GM10847 (cell line): ENCODE measurements around the gene MRO.

Source experiments
- POLR2A ChIP-seq: IDR thresholded peaks from 2 replicates; pipeline ENCODE4 v1.6.1; 2011; ENCODE audit not compliant: insufficient read length; ENCODE audit errors: extremely low read depth

The MRO gene

DNA sequence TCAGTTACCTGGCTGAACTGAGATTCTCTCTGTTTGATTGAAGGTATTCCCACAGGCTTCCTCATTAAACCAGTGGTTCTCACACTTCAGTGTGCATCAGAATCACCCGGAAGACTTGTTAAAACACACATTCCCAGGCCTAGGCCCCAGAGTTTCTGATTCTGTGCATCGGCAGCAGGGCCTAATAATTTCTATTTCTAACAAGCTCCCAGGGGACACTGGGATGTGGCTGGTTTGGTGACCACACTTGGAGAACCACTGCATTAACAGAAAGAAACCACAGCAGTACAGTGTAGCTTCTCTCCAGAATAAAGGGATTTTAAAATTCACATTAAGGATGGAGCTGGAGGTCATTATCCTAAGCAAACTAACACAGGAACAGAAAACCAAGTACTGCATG lies 6.5 kb downstream of the MRO start:
- no peak for TF ChIP-seq POLR2A

DNA sequence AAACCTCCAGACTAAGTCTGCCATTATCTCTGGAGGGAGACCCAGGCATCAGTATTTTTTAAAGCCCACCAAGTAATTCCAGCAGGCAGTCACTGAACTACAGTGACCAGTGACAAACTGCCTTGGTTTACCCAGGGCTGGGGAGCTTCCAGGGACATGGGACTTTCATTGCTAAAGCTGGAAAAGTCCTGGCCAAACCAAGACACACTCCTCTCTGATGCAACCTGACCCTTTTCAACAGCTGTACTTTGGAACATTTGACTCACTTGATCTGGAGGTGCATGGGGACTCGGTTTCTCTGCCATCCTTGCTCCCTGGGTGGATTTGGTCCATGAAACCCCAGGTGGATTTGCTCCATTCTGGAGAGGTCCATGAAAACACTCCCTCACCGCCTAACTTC lies 7.0 kb downstream of the MRO start:
- TF ChIP-seq POLR2A = no peak

DNA sequence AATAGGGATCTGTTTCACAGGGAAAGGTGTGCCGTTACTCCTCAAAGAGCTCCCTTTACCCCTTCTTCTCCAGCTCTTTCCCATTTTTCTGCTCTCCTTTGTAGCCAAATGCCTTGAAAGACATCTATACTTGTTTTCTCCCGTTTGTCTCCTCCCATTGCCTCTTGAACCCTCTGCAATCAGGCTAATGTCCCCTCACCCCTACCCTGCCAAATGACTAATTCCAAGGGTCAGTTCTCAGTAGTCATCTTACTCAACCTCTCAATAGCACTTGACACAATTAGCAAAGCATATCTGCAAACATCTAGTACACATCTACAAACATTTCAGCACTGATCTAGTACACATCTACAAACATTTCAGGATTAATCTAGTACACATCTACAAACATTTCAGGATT lies 12.6 kb downstream of the MRO start:
- TF ChIP-seq POLR2A = no peak

DNA sequence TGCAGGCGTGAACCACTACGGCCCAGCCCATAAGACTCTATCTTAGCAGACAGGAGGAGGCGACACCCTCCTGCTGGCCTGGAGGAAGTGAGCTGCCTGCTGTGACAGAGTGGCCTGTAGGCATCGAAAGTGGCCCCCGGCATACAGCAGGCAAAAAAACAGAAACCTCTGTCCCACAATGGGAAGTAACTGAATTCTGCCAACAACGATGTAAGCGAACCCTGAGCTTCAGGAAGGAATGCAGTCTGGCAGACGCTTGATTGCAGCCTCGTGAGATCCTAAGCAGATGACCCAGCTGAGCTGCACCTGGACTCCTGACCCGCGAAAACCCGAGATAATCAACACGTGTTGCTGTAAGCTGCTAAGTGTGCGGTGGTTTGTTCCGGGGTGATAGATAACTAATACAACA lies 13.6 kb downstream of the MRO start:
- no peak for TF ChIP-seq POLR2A

DNA sequence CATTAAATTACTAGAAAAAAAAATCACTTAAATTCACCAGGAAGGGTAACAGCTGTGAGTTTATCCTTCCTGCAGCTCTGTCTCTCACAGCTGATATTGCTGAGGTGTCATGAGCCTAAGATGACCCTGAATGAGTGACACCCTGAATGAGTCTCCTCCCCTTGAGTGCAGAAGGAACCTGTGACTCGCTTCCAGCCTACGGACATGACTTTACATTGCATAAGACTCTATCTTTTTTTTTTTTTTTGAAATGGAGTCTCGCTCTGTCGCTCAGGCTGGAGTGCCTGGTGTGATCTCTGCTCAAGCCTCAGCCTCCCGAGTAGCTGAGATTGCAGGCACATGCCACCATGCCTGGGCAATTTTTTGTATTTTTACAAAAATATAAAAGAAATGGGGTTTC lies 14.1 kb downstream of the MRO start:
- TF ChIP-seq POLR2A = no peak

DNA sequence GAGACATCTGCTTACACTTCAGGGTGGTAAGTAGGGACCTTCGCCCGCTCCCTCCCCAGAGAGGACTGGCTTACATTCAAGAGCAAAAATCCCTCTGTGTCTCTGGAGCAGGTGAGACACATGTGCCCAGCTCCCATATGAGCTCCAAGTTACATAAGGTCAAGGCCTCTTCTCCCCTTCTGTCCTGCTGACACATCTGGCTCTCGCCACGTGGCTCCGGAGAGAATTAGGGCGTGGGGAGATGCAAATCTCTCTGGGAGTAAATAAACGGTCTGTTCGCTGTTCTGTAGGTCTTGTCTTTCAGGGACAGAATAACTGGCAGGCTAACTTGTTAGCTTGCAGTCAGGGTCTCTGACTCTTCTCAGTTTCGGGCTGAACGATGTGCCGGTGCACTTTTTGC lies 16.2 kb downstream of the MRO start:
- no peak for TF ChIP-seq POLR2A

DNA sequence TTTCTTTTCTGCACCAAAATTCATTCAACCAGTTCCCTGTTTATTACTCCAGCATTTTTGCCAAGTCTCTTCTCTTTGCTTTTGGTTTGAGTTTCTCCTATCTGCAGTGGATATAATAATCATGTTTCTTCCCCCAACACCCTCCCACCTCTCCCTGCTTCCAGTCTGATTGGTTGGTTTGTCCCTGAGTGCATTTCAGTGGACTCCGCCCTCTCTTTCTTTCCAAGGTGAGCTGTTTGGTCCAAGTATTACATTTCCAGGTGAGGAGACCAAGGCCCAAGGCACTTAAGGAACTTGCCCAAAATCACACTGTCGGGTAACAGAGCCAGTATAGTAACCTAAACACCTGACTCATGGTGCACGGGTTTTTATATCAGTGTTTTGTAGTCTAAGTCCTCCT lies 17.7 kb downstream of the MRO start:
- no peak for TF ChIP-seq POLR2A

DNA sequence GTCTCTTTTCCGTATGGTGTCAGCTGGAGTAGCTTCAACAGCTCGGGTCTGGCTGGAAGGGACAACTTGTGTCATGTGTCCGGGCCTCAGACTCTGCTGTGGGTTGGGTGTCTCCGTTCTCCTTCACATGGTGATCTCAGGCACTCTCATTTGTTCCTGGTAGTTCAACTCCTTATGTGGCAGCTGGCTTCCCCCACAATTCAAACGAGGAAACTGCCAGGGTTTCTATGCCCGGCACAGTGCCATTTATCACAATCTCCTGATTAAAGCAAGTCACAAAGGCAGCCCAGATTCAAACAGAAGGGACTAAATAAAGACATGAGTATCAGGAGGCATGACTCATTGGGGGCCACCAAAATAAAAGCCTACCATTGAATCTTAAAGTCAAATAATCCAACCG lies 22.7 kb downstream of the MRO start:
- TF ChIP-seq POLR2A = no peak

DNA sequence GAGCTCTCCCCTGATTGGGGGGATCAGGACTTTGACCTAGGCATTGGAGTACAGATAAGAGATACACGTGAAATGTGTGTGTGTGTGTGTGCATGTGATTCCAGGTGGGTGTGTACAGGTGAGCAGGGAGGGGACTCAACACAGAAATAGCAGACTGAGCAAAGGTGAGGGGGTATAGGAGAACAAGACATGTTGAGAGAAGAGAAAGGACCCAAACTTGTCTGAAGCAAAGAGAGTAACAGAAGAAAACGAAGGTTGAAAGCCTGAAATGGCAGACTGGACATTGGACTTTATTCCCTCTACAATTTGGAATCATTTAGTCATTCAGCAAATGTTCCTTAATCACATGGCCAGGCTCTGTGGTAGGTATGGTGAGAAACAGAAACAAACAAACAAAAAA lies 23.3 kb downstream of the MRO start:
- TF ChIP-seq POLR2A = no peak

DNA sequence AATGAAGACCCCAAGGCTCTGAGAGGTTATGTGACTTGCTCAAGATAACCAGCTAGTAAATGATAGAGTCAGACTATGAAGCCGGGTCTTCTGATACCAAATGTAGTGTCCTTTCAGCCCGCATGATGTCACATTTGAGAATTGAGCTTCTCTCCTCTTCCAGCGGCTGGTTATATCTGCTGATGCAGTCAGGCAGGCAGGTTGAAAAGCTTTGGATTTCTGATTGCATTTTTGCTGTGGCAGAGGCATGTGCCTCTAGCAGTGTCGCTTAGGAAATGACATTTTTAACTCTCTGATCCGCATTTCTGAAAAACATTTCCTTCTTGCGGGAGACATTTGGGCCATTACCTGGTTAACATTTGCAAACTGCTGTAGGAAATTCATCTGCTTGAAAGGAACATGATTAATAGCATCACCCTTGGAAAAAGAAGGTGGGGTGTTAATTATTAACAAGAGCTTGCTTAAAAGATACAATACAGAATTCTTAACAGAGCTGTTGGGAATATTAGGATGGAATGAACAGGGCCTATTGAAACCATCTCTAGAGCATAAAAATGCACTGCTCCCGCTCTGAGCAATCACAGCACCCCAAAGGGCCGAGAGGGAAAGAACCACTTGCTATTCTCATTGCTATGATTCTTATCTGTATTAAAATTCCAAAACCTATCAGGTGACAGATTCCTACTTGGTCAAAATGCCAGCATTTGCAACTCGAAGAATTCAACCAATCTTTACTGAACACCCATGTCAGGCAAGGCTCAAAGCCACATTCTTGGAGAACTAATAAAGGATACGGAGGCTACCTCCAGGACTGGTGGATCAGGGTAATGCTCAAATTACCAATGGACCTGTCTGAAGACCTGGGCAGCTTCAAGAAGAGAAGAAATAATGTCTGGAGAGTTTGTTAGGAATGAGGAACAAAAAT lies 25.9 kb downstream of the MRO start:
- no peak for TF ChIP-seq POLR2A

DNA sequence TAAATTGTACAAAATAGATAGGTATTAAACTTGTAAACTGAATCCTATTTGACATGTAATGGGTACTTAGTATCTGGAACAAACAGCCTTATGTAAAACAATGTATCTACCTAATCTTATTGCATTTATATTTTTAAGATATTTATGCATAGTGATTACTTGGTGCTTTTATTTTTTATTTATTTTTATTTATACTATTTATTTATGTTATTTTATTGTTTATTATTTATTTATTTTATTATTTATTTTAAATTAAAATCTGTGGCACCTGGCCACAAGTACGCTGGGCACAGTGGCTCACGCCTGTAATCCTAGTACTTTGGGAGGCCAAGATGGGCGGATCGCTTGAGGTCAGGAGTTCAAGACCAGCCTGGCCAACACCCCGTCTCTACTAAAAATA lies 26.9 kb downstream of the MRO start:
- TF ChIP-seq POLR2A = no peak

DNA sequence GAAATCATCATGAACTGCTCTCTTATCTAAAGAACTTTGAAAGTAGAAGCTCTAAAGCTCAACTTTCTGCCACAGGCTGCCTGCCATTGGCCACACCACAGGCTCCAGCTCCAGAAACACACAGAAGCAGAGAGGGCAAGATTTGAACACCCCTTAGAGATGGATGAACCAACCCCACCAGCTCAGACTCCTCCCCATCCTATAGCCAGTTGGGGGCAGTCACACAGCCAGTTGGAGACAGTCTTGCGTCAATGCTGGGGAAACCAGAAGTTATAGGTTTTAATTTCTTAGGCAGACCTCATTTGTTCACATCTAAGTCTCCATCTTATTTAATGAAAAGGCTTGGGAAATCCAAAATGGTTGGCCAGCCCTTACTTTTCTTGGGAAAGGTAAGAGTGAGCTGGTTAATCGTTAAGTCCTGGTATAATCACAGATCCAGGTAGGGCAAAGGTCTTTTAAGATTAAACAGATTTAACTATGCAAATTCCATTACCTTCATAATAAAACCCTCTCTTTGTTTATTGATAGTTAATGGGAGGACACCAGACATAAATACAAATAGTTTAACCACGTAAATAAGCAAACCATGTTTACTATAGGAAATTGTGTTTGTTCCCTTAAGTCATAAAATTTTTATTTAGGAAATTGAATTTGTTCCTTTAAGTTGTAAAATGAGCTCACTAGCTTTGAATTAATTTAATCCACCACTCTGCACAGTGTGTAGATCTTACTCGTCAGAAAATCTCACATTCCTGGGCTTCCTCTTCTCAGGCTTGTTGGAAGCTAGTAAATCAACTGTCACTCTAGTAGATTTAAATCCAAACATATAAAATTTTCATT lies 28.0 kb downstream of the MRO start:
- TF ChIP-seq POLR2A = no peak

DNA sequence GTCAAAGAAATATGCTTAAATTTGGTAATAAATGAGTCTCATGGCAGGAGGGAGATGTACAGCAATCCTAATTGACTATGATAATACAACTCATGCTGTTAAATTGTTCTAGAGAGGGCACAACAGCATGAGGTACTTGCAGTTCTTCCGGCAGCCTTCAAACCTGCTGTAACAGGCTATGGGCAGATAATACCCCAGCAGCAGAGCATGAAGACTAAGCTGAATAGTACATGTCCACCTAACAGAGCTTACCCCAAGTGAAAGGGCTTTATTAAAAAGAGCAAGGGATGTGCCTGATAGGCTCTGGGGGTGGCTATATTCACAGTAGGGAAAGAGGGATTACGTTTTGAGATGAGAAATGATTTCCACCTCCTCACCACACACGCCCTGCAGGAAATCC lies 28.9 kb downstream of the MRO start:
- TF ChIP-seq POLR2A = no peak

DNA sequence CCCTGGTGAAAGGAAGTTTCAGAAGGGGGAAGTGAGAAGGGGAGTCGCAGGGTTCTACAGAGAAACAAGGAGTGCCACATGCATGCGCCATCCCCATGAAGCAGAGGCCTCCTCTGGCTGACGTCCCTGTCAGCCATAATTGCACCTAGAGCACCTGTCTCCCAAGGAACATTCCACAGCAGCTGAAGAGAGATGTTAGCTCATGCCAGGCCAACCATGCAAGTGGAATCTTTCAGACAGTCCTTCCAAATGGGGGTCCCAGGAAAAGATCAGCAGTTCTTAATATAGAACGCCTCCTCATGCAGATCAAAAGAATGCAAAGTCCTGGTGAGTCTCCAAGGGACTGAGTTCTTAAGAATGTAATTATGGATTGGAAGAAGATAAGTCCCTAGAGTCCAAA lies 29.6 kb downstream of the MRO start:
- no peak for TF ChIP-seq POLR2A

DNA sequence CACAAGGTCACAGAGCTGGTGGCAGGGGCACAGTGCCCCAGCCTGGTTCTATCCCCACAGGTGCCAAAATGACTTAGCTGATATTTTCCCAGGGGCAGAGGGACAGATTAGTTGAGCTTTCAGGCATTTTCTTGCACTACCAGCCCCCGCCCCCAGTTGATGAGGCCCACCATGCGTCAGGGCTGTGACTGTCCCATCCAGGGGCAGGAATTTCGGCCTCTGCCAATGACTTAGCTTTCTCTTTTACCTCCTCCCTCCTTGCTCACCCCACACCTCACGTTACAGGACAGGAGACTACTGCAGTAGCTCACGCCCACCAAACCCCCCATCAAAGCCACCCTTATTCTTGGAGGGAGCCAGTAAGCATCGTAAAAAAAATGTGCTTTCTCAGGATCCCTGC lies 31.5 kb downstream of the MRO start:
- no peak for TF ChIP-seq POLR2A

DNA sequence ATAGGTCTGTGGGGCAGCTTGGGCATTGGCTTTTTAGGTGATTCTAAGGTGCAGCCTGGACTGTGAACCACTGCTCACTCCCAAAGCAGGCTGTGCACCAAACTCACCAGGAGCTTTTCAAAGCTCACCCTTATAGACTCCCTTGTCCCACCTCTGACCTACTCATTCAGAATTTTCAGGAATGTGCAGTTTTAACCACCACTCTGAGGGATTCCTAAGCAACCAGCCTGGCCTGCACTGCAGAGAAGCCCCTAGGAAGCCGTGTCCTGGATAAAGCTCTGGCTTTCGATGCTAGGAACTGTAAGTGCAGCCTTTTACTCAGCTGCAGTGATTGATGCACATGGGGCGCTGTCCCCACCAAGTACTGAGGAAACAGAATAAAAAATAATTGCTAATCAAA lies 33.0 kb downstream of the MRO start:
- TF ChIP-seq POLR2A = no peak
